Measurements from ENCODE around the gene INKA1.

DNA sequence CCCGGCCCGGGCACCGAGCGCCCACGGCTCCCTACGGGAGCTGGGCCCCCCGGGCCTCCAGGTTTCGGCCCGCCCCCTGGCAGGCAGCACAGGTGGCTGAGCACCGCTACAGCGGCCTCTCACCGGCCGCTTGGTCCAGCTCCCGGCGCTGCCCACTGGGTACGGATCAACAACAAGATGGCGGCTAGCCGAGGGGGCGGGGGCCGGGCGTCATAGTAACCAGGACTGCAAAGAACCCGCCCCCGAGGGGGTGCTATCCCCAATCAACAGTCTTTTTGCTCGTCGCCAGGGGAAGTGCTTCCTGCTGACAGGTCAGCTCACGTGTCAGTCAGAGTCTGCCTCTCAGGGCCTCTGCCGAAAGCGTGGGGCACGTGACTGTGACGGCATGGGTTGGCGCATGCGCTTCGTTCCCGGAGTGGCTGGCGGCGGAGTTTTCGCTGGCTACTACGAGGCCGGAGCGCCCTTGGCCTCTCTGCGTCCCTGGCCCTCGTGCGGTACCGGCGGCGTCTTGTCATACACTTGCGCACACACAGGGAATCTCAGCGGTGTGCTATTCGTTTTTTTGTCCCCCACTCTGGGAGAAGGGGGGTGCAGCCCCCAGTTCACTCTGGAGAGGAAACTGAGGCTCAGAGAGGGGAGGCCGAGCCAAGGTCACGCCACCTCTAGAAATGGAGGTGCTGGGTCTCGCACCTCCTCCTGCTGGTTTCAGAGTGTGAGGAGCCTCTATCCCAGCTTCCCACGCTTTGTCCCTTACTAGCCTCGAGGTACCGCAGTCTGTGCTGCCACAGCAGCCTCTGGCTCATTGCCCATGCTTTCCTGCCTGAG lies 16.5 kb upstream of the INKA1 start, which contains the start of gene IP6K1:
- TF ChIP-seq CTCF (IDR thresholded peaks at IDR 0.05) (peak in 1 of 5 experiments; percentile 13), POLR2A (IDR thresholded peaks at IDR 0.05) (peak; percentile 83), POLR2AphosphoS5 (IDR thresholded peaks at IDR 0.05) (peak; percentile 67 to 92 (median 88)), EP300 (IDR thresholded peaks at IDR 0.05; ENCODE audit: low read depth) (no peak)
